NCI-H187 (cell line): ENCODE data around the gene PCA3.
"Not testable (repeated sequence)": the region's sequence is repeated elsewhere in the genome, so short reads cannot be mapped to it uniquely, and the experiment has no call there.

Experiments used
- DNase-seq, 2 experiments: peaks; one replicate each; lab custom pipeline; 2025; lab: John Stamatoyannopoulos, UW

The PCA3 gene

DNA sequence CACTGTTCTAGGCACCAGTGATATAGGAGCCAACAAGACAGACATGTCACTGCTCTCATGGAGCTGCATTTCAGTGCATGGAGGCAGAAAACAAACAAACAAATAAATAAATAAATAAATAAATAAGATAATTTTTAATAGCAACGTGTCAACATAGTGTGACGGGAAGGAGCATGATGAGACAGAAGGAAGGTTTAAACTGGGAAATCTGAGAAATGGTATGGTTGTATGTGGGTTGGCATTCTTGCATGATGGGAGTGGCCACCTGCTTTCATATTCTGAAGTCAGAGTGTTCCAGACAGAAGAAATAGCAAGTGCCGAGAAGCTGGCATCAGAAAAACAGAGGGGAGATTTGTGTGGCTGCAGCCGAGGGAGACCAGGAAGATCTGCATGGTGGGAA, at the start of gene PCA3:
TSS of gene PCA3 (plus strand) at position 301 of the 400 bp plus-strand sequence.
- DNase-seq, result no peak

DNA sequence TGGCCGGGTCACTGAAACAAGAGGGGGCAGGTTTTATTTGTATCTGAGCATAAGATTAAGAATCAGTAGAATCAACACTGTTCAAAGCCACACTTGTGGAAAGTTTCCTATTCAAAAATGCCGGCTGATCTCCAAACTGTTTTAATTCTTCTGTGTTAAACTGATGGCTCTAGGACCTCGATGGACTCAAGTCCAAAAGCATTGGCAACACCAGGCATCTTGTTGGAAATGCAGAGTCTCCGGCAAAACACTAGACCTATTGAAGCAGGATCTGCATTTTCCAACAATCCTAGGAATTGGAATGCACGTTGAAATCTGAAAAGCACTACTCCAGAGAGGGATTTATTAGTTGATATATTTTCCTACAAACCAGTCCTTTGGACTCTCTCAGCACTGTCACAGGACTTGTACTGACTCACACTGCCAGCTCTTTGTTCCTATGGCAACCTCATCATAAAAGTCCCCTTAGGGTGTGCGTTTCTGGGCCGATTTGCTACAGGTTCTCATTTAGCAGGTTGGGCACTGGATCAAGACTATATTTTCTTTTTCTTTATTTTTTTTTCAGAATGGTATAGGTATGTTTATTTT, 48.1 kb upstream of the PCA3 start:
- no peak for DNase-seq

DNA sequence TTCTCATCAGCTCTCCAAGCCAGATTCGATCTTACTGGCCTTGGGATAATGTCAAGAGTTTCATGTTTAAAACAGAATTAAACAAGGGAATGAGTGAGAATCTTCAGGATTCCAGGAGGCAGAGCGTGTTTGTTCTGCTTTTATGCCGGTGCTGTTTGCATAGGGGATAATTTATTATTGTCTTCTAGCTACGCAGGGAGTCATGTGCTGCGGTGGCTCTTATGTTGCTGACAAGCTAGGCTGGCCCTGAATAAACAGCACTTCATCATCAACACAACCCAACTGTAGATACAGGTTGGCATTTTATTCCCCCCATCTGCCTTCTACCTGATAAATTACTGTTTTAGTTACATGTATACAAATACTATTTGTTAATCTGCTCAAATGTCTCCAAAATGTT, 47.1 kb upstream of the PCA3 start:
- peak; percentile 10 to 13 for DNase-seq

DNA sequence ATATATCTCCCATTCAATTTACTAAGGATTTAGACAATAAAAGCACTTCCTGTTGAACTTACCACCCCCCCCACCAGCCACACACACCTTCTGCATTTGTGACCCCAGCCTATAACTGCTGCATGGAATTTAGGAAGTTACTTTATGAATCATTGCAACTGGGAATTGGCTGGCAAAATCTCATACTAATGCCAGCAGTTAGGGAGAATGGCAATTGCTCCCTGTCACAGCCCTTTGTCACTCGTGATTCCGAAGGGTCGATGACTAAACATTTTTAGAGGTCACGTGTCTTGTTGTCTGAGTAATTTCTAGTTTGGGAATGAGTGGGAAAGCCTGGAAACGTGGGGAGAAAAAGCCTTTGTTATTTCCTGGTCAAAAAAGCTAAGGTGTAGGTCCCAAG, 46.6 kb upstream of the PCA3 start:
- no peak for DNase-seq

DNA sequence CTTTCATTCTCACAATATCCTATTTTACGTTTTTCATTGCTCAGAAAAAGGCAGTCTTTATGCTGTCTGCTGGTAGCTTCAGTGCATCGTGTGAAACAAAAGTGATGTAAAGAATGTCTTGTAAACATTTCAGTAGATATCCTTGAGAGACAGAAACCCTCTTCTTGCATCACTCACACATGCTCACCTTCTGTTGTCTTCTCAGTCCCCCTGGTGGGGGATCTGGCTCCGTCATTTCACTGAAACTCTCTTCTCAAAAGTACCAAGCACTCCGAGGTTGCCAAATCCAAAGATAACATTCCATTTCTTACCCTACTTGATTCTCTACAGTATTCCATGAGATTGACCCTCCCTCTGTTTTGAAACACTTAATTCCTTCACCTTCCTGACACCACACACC, 46.1 kb upstream of the PCA3 start:
- no peak for DNase-seq

DNA sequence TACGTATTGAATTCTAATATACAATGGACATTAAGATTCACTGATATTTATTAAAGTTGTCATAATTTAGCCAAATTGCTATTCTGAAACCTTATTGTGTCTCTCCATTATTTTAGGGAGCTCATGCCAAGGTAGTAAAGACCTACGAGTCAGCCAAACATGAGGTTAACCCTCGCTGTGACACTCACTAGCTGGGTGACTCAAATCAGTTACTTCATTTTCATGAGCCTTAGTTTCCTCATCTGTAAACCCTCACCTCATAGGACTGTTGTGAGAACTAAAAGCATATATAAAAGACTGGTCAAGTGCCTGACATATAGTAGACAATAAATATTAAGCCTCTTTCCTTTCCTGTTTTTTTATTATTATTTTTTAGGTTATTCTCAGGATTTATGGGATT, 44.0 kb upstream of the PCA3 start:
- no peak for DNase-seq

DNA sequence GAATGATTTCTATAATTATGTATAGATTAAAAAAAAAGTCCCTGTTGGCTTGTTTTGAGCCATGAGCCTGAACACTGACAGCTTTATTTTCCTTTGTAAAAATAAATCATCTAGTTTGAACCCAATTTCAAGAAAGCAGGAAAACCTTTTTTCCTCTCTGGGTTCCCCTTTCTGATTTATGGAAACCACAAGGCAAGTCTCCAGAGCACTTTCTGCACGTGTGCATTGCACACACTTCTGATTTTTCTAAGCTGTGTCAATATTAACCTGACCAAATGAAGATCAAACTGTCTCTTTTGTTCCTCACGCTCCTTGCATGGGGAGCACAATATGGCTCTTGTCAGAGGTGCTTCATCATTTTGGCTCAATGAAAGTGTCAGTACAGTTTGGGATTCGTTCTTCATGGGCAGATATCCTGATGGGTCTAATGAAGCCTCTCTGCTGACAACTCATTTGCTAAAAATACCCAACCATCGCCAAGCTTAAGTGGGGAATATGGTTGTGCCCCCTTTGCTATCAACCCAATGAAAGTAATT, 39.2 kb upstream of the PCA3 start:
- no peak for DNase-seq

DNA sequence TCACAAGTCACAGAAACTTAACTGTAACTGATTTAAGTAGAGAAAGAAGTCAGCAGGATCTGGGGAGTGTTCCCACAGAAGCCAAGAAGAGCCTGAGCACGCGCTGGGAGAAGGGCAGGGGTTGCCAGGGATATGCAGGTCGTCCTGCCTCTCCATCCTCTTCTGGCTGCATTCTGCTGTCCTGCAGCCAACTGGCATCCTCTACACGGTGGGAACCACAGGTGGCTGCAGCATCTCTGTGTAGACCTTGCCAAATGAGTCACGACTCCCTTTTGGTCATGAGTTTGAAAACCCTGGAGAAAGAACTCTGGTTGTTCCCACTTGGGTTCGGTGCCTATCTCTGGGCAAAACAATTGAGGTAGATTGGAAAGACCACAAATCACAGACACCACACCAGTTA, 38.4 kb upstream of the PCA3 start:
- DNase-seq, result no peak

DNA sequence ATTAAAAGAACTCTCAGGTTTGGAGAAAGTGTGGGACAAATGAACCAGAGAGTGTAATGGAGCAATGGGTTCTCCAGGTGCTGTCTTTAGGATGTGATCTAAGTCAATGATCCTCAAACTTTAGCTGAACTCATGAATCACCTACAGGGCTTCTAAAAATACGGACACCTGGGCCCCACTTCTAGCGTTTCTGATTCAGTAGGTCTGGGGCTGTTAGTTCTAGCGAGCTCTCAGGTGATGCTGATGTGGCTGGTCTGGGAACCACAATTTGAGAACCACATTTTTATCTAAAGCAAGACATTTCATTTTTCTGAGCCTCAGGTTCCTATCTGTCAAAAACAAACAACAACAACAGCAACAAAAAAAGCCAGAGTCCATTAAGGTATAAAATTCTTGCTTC, 35.1 kb upstream of the PCA3 start:
- no peak for DNase-seq

DNA sequence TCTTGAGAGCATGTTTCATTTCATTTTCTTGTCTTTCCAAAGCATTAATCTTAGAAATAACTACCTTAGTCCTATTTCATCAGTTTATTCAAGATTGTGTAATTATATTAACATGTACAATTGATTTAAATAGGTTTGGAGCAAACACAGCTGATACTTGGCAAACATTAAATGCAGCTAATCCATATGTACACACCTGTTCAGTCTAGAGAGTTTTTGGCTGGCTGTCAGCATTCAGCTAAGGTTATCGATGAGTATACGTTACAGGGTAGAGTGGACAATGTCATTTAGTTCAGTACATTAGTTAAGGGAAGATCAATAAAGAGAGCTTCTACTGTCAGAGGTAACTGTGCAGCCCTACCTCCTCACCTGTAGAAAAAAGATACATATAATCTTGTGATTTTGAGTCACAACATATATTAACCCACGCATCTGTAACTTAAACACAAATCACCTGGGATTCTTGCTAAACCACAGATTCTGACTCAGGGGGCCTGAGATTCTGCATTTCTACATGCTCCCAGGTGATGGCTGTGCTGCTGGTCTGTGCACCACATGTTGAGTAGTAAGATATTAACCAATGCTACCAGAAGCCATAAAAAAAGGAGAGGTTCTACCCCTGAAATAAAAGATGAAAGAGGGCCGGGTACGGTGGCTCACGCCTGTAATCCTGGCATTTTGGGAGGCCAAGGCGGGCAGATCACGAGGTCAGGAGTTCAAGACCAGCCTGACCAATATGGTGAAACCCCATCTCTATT, 34.1 kb upstream of the PCA3 start:
- no peak for DNase-seq

DNA sequence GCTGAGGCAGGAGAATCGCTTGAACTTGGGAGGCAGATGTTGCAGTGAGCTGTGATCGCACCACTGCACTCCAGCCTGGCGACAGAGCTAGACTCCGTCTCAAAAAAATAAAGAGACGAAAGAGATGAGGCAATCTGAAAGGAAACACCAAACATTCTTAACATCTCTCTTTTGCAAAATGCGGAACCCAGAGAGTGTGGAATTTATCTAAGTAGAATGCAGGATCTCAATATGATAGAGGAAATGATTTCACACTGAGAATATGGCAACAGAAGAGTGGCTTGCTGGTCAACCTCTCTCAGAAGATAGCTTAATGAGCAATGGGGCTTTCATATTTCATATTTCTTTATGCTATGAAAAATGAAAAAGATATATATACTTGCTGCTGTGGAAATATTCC, 33.4 kb upstream of the PCA3 start:
- no peak for DNase-seq

DNA sequence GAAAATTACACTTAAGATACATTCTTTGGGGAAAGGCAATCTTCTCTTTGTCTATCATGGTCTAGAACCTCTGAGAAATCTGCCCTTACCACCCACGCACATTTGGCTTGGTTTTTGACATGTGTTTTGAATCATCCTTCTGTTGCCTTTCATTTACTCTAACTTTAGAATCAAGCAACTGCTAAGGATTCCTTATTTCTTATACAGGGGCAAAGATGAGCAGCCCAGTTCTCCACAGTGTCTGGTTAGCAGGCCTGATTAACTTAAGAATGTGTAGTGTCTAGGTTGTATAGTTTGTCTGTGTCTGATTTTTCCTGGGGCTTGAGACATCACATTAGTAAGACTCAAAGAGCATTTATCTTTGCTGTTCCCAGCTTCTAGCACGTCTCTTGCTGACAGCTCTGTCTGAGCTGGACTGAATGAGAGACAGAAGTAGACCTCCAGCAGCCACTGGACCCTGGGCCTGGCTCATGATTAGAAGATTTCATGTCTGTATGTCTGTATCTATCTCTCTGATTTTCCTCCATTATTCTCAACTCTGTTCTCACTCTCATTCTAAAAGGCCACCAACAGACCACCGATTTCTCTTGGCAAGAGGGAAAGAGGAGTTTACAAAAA, 31.8 kb upstream of the PCA3 start:
- DNase-seq, result no peak

DNA sequence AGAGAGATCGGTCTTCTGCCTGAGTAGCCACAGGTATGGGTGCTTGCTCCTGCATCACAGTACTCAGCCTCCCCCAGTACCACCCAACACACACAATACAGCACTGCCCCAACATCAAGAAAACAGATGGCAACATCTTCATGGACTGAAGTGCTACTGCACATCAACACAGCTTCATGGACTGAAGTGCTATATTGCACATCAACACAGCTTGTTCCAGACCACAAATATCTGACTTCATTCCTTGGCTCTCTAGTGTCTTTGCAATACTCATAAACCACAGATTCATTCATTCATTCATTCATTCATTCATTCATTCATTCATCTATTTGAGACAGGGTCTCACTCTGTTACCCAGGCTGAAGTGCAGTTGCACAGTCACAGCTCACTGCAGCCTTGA, 31.1 kb upstream of the PCA3 start:
- no peak for DNase-seq

DNA sequence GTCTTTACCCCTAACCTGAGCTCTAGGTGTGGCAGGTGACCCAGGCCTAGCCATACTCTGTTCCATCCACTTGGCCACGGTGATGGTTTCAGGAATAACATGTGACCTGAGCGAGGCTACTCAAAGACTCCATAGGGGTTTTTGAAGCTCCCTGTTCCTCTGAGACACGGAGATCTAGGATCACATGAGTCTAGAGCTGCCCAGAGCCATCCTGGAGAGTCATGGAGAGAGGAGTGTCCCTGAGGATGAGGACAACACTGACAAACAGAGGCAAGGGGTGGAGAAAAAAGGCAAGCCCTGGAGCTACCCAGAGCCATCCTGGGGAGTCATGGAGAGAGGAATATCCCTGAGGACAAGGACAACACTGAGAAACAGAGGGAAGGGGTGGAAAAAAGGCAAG, 29.5 kb upstream of the PCA3 start:
- DNase-seq, result no peak

DNA sequence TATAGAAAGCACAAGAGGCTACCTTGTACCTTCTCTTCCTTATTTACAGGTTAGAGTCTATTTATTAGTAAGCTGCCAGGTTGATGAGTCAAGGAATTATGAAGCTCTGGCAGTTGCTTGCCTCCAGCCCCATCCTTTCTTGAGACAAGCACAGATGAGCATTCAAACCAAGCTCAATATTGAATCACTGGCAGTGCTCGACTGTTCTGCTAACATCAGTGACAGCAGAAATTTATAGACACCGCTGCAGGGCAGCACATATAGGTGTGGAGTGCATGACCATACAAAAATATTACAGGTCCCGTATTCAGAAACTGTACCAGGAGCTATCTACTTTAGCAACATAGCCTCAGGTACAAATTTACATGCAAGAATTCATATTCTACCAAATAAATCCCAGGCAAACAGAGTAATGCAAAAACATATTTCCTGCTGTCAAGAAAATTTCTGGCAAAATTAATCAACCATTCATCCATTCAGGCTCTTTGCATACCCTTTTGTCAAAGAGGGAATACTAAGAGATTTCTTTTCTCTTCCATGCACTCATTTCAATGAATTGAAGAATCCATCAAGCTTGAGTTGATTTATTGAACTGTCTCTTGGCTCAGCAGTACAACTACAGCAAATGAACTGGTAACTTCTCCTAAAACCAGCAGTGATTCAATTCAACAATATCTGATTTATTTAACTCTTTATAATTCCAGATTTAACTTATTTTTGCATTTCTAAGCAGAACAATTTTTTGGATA, 26.9 kb upstream of the PCA3 start:
- DNase-seq, result no peak

DNA sequence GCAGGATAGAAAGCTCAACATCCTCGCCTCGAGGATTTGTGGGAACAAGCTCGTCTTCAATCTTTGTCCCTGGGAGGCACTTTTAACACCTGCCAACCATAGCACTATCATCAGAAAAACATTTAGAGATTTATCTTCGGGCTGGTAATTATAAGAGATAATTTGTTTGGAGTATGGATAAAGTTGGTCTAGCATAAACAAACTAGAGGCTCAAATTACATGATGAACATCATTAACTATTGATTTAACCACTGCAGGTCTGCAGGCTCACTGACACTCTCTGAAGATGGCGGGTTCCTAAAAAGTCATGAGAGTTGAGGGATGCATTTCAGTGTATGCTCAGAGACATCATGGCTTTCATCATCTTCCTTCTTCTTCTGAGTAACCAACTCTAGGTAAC, 25.8 kb upstream of the PCA3 start:
- DNase-seq, result no peak

DNA sequence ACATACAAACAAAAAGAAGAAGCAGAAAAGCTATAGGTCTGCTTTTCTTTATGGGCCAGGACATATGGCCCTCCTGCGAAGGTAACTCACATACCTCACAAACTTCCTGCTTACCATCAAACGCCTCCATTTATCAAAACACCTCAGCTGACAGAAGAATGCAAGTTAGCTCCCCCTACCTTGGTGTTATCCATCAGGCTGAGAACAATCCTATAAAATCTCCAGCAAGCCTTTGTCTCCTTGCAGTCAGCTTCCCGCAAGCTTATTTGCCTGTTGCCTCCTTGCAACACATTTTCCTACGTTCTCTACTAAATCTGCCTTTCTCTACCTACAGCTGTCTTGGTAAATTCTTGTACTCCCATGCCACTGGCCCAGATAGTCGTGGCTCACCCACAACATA, 22.7 kb upstream of the PCA3 start:
- no peak for DNase-seq

DNA sequence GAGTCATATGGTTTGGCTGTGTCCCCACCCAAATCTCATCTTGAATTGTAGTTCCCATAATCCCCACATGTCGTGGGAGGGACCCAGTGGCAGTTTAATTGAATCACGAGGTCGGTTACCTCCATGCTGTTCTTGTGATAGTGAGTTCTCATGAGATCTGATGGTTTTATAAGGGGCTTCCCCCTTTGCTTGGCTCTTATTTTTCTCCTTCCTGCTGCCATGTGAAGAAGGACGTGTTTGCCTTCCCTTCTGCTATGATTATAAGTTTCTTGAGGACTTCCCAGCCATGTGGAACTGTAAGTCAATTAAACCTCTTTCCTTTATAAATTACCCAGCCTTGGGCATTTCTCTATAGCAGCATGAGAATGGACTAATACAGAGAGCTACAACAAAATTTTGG, 21.3 kb upstream of the PCA3 start:
- not testable (repeated sequence) for DNase-seq

DNA sequence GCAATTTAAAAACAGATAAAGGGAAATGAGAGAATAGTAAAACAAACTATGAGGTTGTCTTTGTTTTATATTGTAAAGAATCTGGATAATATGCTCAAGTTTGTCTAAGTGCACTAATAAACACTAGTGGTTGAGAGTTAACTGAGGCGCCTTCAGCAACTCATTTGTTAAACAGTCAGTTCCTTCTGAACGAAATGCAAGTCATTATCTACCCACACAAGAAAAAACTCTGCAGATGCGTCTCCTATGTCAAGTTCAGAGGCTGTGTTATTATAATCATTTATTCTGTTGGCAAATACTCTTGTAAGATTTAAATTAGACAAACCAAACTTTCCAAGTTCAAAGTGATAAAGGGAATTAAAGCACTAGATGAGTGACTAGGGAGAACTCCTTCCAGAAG, 20.3 kb upstream of the PCA3 start:
- DNase-seq, result no peak

DNA sequence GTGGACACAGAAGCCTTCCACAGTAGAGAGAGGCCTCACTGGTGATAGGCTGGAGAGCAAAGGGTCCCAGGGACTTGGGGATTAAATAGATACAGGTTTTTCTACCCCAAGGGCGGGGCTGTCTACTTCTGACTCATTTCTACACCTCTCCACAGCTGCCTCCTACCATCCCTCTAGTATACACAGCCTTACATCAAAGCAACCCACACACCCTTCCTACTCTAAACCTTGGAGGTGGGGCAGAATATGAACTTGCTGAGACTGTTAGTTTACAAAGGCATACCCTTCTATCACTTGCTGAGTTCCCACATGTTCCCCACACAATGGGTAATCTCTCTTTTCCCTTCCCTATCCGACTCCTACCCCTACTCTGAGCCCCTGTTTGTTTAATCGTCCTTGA, 19.9 kb upstream of the PCA3 start:
- no peak for DNase-seq

DNA sequence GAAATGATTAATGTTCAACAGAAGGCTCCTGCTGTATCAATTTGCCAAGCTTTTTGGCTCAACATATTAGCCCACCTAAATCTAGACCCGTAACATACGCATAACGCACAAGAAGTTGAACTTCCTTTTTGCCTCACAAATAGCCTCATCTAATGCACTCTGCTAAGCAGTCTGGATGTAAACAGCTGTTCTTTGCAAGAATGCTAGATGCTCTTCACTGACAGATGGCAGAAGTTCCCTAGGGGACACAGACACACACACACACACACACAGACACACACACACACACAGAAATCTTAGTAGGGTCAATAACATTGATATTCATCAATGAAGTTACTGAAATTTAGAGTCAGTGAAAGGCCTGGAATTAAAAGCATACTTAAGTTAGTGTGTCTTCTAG, 13.2 kb upstream of the PCA3 start:
- no peak for DNase-seq

DNA sequence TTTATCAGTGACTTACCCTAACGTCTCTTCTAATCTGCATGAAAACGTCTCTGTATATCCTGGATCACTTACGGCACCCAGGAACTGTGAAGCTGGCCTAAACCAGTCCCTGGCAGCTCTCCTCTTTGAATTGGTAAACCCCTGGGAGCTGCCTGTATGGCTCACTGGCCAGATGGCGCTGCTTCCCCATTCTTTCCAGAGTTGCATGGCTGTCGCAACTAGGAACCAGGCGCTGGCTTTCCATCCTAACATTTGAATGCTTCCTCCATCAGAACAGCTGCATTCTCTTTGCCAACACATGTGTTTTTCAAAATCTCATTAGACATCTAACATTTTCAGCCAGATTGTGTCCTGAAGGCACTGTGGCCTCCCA, 8.0 kb upstream of the PCA3 start:
- peak in 1 of 2 experiments; percentile 16 for DNase-seq
